ENCODE results near the gene DLX3. TPM values are rescaled to one million over a fixed set of nuclear protein-coding genes. Genes with fewer than 3 reads are reported as not detected.

The DLX3 gene
- total RNA-seq, 2 donors from 2014 or later: 0.12 TPM; not detected in 1

GRCh38 chr17:50037321-50038107 lies 42.5 kb upstream of the DLX3 start:
- H3K27me3 ChIP-seq: no peaks in the 10 kb centered on the region
- H3K4me3 ChIP-seq: no peak overlapping the region
- DNase-seq (ENCODE audit: low spot score): no peak
- no peaks in the 10 kb centered on the region for H3K36me3 ChIP-seq
- peaks cover 0 to 7% of the 10 kb centered on the region in 2 donors for H3K4me1 ChIP-seq
- no peaks in the 10 kb centered on the region for H3K9me3 ChIP-seq
- H3K27ac ChIP-seq: no peak overlapping the region
- TF ChIP-seq, protein P1, sequence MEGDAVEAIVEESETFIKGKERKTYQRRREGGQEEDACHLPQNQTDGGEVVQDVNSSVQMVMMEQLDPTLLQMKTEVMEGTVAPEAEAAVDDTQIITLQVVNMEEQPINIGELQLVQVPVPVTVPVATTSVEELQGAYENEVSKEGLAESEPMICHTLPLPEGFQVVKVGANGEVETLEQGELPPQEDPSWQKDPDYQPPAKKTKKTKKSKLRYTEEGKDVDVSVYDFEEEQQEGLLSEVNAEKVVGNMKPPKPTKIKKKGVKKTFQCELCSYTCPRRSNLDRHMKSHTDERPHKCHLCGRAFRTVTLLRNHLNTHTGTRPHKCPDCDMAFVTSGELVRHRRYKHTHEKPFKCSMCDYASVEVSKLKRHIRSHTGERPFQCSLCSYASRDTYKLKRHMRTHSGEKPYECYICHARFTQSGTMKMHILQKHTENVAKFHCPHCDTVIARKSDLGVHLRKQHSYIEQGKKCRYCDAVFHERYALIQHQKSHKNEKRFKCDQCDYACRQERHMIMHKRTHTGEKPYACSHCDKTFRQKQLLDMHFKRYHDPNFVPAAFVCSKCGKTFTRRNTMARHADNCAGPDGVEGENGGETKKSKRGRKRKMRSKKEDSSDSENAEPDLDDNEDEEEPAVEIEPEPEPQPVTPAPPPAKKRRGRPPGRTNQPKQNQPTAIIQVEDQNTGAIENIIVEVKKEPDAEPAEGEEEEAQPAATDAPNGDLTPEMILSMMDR (IDR thresholded peaks at IDR 0.05): no peak

DNA sequence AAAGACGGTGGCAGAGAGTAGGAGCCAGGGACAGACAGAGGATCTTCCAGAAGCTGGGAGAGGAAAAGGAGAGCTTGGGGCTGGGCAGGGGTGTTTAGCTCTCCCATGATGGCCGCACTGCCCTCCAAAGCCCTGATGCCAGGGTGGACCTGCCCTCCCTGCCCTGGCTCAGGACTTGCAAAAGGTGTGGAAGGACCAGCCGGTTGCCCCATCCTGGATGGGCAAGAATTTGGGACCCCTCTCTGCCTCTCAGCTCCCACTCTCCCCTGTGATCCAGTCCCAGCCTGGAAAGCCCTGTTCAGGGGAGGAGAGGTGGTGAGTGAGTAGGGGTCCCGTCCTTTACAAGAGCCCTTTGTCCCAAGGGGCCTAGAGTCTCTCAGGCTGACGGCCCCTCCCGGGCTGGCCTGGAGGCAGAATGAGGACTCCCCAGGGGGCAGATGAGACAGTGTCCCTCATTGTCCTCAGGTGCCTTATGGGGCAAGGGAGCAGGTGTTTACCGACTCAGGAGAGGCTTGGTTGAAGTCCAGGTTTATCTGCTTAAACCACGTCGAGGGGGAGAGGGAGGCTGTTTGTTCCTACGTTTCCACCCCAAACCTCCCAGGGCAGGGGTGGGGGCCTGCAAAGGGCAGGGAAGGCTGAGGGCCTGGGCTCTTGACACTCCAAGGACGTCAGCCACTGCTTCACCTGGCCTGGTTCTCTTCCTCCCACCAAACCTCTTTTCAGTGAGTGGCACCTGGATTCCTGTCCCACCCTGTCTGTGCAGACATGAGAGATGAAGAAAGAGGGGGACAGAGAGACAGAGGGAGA lies 41.6 kb upstream of the DLX3 start:
- Histone ChIP-seq H3K27ac (no peak overlapping the region), H3K4me3 (no peak overlapping the region), H3K4me1 (peaks cover 0 to 7% of the 10 kb centered on the region in 2 donors), H3K36me3 (no peaks in the 10 kb centered on the region), H3K27me3 (no peaks in the 10 kb centered on the region), H3K9me3 (no peaks in the 10 kb centered on the region)
- DNase-seq (ENCODE audit: low spot score): no peak
- TF ChIP-seq, protein P1 (IDR thresholded peaks at IDR 0.05): no peak

DNA sequence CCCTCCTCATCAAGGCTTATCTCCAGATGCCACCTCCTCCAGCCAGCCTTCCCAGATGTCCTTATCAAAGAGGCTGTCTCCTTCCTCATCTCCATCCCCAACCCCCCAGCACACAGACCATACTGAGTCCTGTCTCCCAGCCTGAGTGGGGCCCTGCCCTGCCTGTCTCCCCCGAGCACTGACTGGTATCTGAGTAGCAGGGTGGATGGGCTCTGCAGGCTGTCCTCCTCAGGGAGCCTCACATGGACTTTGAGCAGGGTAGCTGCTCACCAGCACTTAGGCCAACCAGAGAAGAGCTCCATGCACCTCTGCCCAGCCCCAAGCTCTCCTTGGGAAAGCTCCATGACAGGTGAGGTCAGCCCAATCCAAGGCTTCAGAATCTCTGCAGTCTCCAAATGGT lies 40.9 kb upstream of the DLX3 start:
- Histone ChIP-seq H3K4me1 (peaks cover 0 to 7% of the 10 kb centered on the region in 2 donors), H3K4me3 (no peak overlapping the region), H3K27ac (no peak overlapping the region), H3K9me3 (no peaks in the 10 kb centered on the region), H3K27me3 (no peaks in the 10 kb centered on the region), H3K36me3 (no peaks in the 10 kb centered on the region)
- no peak for DNase-seq (ENCODE audit: low spot score)
- TF ChIP-seq, protein P1 (IDR thresholded peaks at IDR 0.05): no peak

- Histone ChIP-seq H3K9me3 (no peaks in the 10 kb centered on the region), H3K27me3 (no peaks in the 10 kb centered on the region), H3K4me3 (no peak overlapping the region), H3K27ac (no peak overlapping the region), H3K36me3 (no peaks in the 10 kb centered on the region), H3K4me1 (peaks cover 0 to 7% of the 10 kb centered on the region in 2 donors)
- TF ChIP-seq, protein P1 (IDR thresholded peaks at IDR 0.05): no peak
- DNase-seq (ENCODE audit: low spot score): no peak
These were observed 40.4 kb upstream of the DLX3 start for GRCh38 chr17:50035421-50035879.

GRCh38 chr17:50034498-50035364 lies 39.7 kb upstream of the DLX3 start:
- no peak for DNase-seq (ENCODE audit: low spot score)
- no peaks in the 10 kb centered on the region for H3K9me3 ChIP-seq
- peaks cover 0 to 7% of the 10 kb centered on the region in 2 donors for H3K4me1 ChIP-seq
- no peaks in the 10 kb centered on the region for H3K36me3 ChIP-seq
- TF ChIP-seq, protein P1 (IDR thresholded peaks at IDR 0.05): no peak
- H3K27me3 ChIP-seq: no peaks in the 10 kb centered on the region
- no peak overlapping the region for H3K27ac ChIP-seq
- no peak overlapping the region for H3K4me3 ChIP-seq

Measured in right atrium auricular region (tissue), 2 donors.